OCI-LY7 (cell line): Measurements from ENCODE around the gene CFAP100.

Experiments used
- EZH2phosphoT487 ChIP-seq: fragments of 200-600 bp; sonication (generic); IDR thresholded peaks from 2 replicates; pipeline ENCODE4 v1.6.1; 2018; ENCODE audit warnings: low read depth, borderline replicate concordance, mild to moderate bottlenecking, mixed run types, antibody characterized with exemption, low read length, moderate library complexity, mixed read lengths
- TF ChIP-seq, protein P1 (sequence below): fragments of 200-600 bp; sonication (generic); conservative IDR thresholded peaks from 2 replicates; pipeline ENCODE4 v1.5.1; 2014; ENCODE audit warnings: mild to moderate bottlenecking, antibody characterized with exemption, low read length, moderate library complexity, mixed read lengths

- TF ChIP-seq, protein P1, sequence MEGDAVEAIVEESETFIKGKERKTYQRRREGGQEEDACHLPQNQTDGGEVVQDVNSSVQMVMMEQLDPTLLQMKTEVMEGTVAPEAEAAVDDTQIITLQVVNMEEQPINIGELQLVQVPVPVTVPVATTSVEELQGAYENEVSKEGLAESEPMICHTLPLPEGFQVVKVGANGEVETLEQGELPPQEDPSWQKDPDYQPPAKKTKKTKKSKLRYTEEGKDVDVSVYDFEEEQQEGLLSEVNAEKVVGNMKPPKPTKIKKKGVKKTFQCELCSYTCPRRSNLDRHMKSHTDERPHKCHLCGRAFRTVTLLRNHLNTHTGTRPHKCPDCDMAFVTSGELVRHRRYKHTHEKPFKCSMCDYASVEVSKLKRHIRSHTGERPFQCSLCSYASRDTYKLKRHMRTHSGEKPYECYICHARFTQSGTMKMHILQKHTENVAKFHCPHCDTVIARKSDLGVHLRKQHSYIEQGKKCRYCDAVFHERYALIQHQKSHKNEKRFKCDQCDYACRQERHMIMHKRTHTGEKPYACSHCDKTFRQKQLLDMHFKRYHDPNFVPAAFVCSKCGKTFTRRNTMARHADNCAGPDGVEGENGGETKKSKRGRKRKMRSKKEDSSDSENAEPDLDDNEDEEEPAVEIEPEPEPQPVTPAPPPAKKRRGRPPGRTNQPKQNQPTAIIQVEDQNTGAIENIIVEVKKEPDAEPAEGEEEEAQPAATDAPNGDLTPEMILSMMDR = no peak
- no peak for TF ChIP-seq EZH2phosphoT487
Observed at GRCh38 chr3:126459763-126460127, 65.0 kb downstream of the CFAP100 start.
